Measurements from ENCODE around the gene ENPP7. TPM values are rescaled to one million over a fixed set of nuclear protein-coding genes. Genes with fewer than 3 reads are reported as not detected.
A peak's percentile ranks its signal among the peaks of the same experiment; 100 is the strongest.

The ENPP7 gene
- polyA plus RNA-seq, 3 donors, result not detected

DNA sequence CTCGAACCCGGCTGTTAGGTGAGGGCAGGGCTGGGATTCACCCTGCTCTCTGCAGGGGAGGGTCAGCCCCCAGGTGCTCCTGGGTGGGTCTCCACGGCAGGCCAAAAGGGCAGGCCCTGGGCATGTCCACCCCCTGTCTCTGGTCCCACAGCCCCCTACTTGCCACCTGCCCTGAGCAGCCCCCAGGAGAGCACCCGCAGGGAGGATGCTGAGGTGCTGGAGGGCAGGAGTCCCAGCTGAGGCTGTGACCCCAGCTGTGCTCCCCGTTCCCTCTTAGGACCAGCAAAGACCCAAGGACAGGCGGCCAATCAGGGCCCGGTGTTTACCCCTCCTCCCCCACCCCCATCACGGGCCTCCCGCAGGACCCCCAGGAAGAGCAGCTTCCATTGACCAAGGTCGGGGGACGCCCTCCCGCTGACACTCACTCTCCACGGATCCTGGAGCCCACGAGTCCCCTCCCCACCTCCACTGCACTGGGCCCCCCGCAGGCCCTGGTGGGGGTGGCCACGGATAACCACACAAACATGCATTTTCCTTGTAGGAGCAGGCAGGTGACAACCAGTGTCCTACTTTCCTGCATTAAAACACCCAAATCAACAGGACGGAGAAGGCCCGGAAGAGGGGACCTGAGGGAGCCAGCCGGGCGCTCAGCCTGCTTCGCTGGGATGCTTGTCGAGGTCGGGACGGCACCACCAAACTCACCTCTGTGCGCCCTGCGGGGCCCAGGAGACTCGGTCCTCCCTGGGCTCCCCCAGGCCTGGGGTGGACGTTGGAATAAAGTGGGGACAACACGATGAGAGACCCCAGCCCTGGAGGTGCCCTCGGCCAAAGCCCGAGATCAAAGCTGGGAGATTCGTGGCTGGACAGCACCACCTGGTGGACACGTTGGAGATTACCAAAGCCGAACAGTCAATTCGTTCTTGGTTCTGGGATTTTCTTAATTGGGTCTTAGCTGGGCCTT lies 22.5 kb upstream of the ENPP7 start:
- H3K79me2 ChIP-seq (ENCODE audit: insufficient read depth, low read length), result no peaks in the 10 kb centered on the region
- no peaks in the 10 kb centered on the region for H4K20me1 ChIP-seq (ENCODE audit: insufficient read depth, low read length)
- H3K4me1 ChIP-seq (ENCODE audit: control insufficient read depth in 1 of 2, insufficient read depth in 2 of 2, low read length in 2 of 2), result no peaks in the 10 kb centered on the region
- DNase-seq, result peak; percentile 20 to 44 (median 41)
- H3K9me3 ChIP-seq (replicated peaks in 1 of 2; ENCODE audit: control insufficient read depth in 1 of 2, insufficient read depth in 1 of 2, low read length in 2 of 2), result no peaks in the 10 kb centered on the region
- H3K9me3 Mint-ChIP-seq, result peaks cover 0 to 3% (median 0%) of the 10 kb centered on the region in 7 donors
- peaks cover 4 to 21% (median 14%) of the 10 kb centered on the region in 3 donors for H3K27me3 Mint-ChIP-seq (ENCODE audit: low read depth in 3 of 3)
- WGBS (ENCODE audit: insufficient coverage), result 16% methylated on average over 20 of the region's 35 CpGs
- no peak overlapping the region for H3K27ac ChIP-seq (ENCODE audit: low read depth in 1 of 2, low read length in 2 of 2)
- TF ChIP-seq, protein P1, sequence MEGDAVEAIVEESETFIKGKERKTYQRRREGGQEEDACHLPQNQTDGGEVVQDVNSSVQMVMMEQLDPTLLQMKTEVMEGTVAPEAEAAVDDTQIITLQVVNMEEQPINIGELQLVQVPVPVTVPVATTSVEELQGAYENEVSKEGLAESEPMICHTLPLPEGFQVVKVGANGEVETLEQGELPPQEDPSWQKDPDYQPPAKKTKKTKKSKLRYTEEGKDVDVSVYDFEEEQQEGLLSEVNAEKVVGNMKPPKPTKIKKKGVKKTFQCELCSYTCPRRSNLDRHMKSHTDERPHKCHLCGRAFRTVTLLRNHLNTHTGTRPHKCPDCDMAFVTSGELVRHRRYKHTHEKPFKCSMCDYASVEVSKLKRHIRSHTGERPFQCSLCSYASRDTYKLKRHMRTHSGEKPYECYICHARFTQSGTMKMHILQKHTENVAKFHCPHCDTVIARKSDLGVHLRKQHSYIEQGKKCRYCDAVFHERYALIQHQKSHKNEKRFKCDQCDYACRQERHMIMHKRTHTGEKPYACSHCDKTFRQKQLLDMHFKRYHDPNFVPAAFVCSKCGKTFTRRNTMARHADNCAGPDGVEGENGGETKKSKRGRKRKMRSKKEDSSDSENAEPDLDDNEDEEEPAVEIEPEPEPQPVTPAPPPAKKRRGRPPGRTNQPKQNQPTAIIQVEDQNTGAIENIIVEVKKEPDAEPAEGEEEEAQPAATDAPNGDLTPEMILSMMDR (IDR thresholded peaks at IDR 0.05), result peak; percentile 85
- no peak overlapping the region for H3K27ac Mint-ChIP-seq
- H3K4me1 Mint-ChIP-seq, result peaks cover 6% of the 10 kb centered on the region
- H3K4me3 ChIP-seq (replicated peaks in 1 of 3; ENCODE audit: low read depth in 2 of 3, low read length in 3 of 3), result peak overlapping the region in 1 of 3 experiments; percentile 38
- H3K36me3 ChIP-seq (replicated peaks in 1 of 2; ENCODE audit: control insufficient read depth in 1 of 2, insufficient read depth in 2 of 2, low read length in 2 of 2), result no peaks in the 10 kb centered on the region
- no peaks in the 10 kb centered on the region for H3K27me3 ChIP-seq (ENCODE audit: control insufficient read depth in 2 of 2, insufficient read depth in 2 of 2, low read length in 2 of 2)
- no peak overlapping the region for H3K9ac ChIP-seq (ENCODE audit: insufficient read depth, low read length, poor library complexity, severe bottlenecking)
- H3K36me3 Mint-ChIP-seq, result no peaks in the 10 kb centered on the region
- peak overlapping the region; percentile 27 for H3K4me2 ChIP-seq (replicated peaks; ENCODE audit: extremely low read depth, low read length, poor library complexity, severe bottlenecking)
- H2AFZ ChIP-seq (ENCODE audit: insufficient read depth, low read depth, low read length, poor library complexity, severe bottlenecking), result no peak overlapping the region
- H3K4me3 Mint-ChIP-seq, result peak overlapping the region; percentile 50 to 75
- intact Hi-C loops (cut with micrococcal nuclease), result no loop called here

DNA sequence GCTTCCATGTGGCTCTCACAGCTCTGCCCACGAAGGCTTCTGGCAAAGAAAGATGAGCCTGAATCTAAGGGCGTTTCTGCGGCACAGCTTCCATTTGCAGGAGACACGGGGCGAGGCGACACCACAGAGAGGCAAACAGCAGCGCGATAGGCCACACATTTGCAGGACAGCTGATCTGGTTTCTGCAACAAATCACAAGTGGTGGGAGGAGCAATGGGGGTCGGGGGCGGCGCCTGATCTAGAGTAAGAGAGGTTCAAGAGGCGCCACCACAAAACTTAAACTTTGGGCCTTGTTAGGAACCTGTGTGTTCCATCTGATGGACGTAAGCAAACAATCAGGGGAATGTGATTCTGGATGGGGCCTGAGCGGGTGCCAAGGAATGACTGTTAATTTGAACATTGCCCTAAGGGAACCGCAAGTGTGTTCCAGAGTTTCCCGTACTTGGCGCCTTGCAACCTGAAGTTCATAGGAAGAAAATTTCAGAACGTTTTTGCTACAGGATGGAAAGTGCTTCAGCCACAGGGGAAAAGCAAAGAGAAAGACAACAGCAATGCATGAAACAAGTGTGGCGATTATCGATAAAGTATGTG lies 18.9 kb upstream of the ENPP7 start:
- Histone ChIP-seq H4K20me1 (ENCODE audit: insufficient read depth, low read length) (no peaks in the 10 kb centered on the region), H3K36me3 (replicated peaks in 1 of 2; ENCODE audit: control insufficient read depth in 1 of 2, insufficient read depth in 2 of 2, low read length in 2 of 2) (no peaks in the 10 kb centered on the region), H3K79me2 (ENCODE audit: insufficient read depth, low read length) (no peaks in the 10 kb centered on the region), H2AFZ (ENCODE audit: insufficient read depth, low read depth, low read length, poor library complexity, severe bottlenecking) (no peak overlapping the region), H3K4me3 (replicated peaks in 1 of 3; ENCODE audit: low read depth in 2 of 3, low read length in 3 of 3) (no peak overlapping the region), H3K9ac (ENCODE audit: insufficient read depth, low read length, poor library complexity, severe bottlenecking) (no peak overlapping the region), H3K27ac (ENCODE audit: low read depth in 1 of 2, low read length in 2 of 2) (no peak overlapping the region), H3K27me3 (ENCODE audit: control insufficient read depth in 2 of 2, insufficient read depth in 2 of 2, low read length in 2 of 2) (no peaks in the 10 kb centered on the region), H3K4me1 (ENCODE audit: control insufficient read depth in 1 of 2, insufficient read depth in 2 of 2, low read length in 2 of 2) (no peaks in the 10 kb centered on the region), H3K9me3 (replicated peaks in 1 of 2; ENCODE audit: control insufficient read depth in 1 of 2, insufficient read depth in 1 of 2, low read length in 2 of 2) (no peaks in the 10 kb centered on the region), H3K4me2 (replicated peaks; ENCODE audit: extremely low read depth, low read length, poor library complexity, severe bottlenecking) (no peak overlapping the region)
- TF ChIP-seq, protein P1 (IDR thresholded peaks at IDR 0.05), result no peak
- no peak for DNase-seq
- Mint-ChIP-seq H3K9me3 (no peaks in the 10 kb centered on the region), H3K4me1 (peaks cover 6% of the 10 kb centered on the region), H3K27me3 (ENCODE audit: low read depth in 3 of 3) (peaks cover 7 to 26% (median 20%) of the 10 kb centered on the region in 3 donors), H3K27ac (no peak overlapping the region), H3K4me3 (no peak overlapping the region), H3K36me3 (no peaks in the 10 kb centered on the region)
- intact Hi-C loops (cut with micrococcal nuclease), result no loop called here
- WGBS (ENCODE audit: insufficient coverage), result 87% methylated on average over 19 of the region's 20 CpGs
